H1 (cell line): ENCODE data around the gene FBXL15. TPM values are rescaled to one million over a fixed set of nuclear protein-coding genes. Genes with fewer than 3 reads are reported as not detected.

ENCODE experiments used
- BCL11A ChIP-seq, 2 experiments: IDR thresholded peaks; one replicate each; pipeline ENCODE4 v1.6.1; 2011; ENCODE audit warnings: low read depth in 2 of 2, low read length in 2 of 2, mild to moderate bottlenecking in 2 of 2
- CTCF ChIP-seq, 3 experiments: IDR thresholded peaks; 1 replicate in 2 of 3; 2 replicates in 1 of 3; pipeline versions ENCODE4 v1.5.1 to v1.6.1; 2011; ENCODE audit warnings: low read length in 3 of 3, mild to moderate bottlenecking in 3 of 3, inconsistent platforms in 2 of 3, low read depth in 1 of 3, moderate library complexity in 1 of 3; ENCODE audit not compliant: insufficient read depth in 1 of 3; ENCODE audit errors: control extremely low read depth in 1 of 3
- GABPA ChIP-seq: IDR thresholded peaks from 2 replicates; pipeline ENCODE4 v1.6.1; 2011; ENCODE audit warnings: mild to moderate bottlenecking, low read length, moderate library complexity, borderline replicate concordance; ENCODE audit not compliant: insufficient read depth
- GTF2F1 ChIP-seq: IDR thresholded peaks from 2 replicates; pipeline ENCODE4 v1.6.1; 2012; ENCODE audit warnings: low read depth, low read length, improper control_type of control experiment, borderline replicate concordance
- KDM1A ChIP-seq: fragments of 200-600, 300-600 bp; sonication (generic); IDR thresholded peaks from 2 replicates; pipeline ENCODE4 v1.7.1; 2016; ENCODE audit warnings: mild to moderate bottlenecking, low read length, borderline replicate concordance
- KDM4A ChIP-seq: IDR thresholded peaks from one replicate; pipeline ENCODE4 v1.7.1; 2012; ENCODE audit warnings: low read depth, mild to moderate bottlenecking, moderate library complexity, low read length, inconsistent platforms; ENCODE audit not compliant: severe bottlenecking
- RAD21 ChIP-seq, 2 experiments: IDR thresholded peaks in 1 of 2; conservative IDR thresholded peaks in 1 of 2; 2 replicates each; pipeline ENCODE4 v1.6.1; 2011; ENCODE audit warnings: low read depth in 2 of 2, low read length in 2 of 2, improper control_type of control experiment in 1 of 2, inconsistent platforms in 1 of 2, mild to moderate bottlenecking in 1 of 2, moderate library complexity in 1 of 2
- SAP30 ChIP-seq: fragments of 300-600 bp; sonication (generic); IDR thresholded peaks from 2 replicates; pipeline ENCODE4 v1.7.1; 2012; ENCODE audit warnings: low read length, moderate library complexity, mild to moderate bottlenecking, inconsistent platforms; ENCODE audit not compliant: insufficient read depth, insufficient replicate concordance
- SIRT6 ChIP-seq: IDR thresholded peaks from one replicate; pipeline ENCODE4 v1.7.1; 2012; ENCODE audit warnings: low read length, inconsistent platforms
- SP4 ChIP-seq: IDR thresholded peaks from 2 replicates; pipeline ENCODE4 v1.6.1; 2012; ENCODE audit warnings: low read length, inconsistent platforms
- SUZ12 ChIP-seq: fragments of 200-600 bp; sonication (generic); IDR thresholded peaks from 2 replicates; pipeline ENCODE4 v1.6.1; 2012; ENCODE audit warnings: mild to moderate bottlenecking, inconsistent platforms, low read length, moderate library complexity, mixed read lengths
- TAF1 ChIP-seq: IDR thresholded peaks from 2 replicates; pipeline ENCODE4 v1.6.1; 2011; ENCODE audit warnings: mild to moderate bottlenecking, low read depth, low read length
- TCF12 ChIP-seq: IDR thresholded peaks from 2 replicates; pipeline ENCODE4 v1.6.1; 2011; ENCODE audit warnings: low read depth, mild to moderate bottlenecking, low read length
- polyA plus RNA-seq, 7 experiments: library from polyadenylated mRNA; depleted of rRNA in 3 of 7; stranded (reverse) in 5 of 7; unstranded in 2 of 7; fragments of >200 nt in 5 of 7; fragments of 200-250 nt in 2 of 7; gene quantifications; 1 replicate in 5 of 7; 2 replicates in 1 of 7; 4 replicates in 1 of 7; pipeline versions ENCODE4 v1.2.1 to v1.2.3, GENCODE V29; 2011 to 2013; ENCODE audit warnings: missing spikeins in 2 of 7, mixed read lengths in 2 of 7
- total RNA-seq: library from RNA; stranded (reverse); fragmentation: NEBNext Ultra II Directional; extraction: Animal tissue kit (Norgen Biotek cat#: 25700); gene quantifications from 2 replicates; pipeline ENCODE4 v1.2.1, GENCODE V29; 2021

Gene FBXL15
- total and polyA plus RNA-seq, 2 of the 8 experiments (the other 6 are each of a cell fraction or from before 2014, with no cell fraction given), result 11.3 to 22.6 TPM

GRCh38 chr10:102408728-102409603 lies 11.7 kb upstream of the FBXL15 start (continued):
- TF ChIP-seq GTF2F1, result no peak
- TF ChIP-seq SP4, result no peak
- 0 out of 2 replicates have a peak, but pooled peaks have one; percentile 21 for TF ChIP-seq TAF1
- TF ChIP-seq KDM1A, result no peak
- TF ChIP-seq SAP30, result no peak
- TF ChIP-seq BCL11A (IDR thresholded peaks at IDR 0.05; ENCODE audit: low read depth in 2 of 2, low read length in 2 of 2), result no peak
- TF ChIP-seq SUZ12, result peak; percentile 4; the same call in 1 of the 2 replicates
- TF ChIP-seq GABPA, result peak; percentile 20; the same call in 1 of the 2 replicates
- TF ChIP-seq KDM4A, result peak; percentile 63
- no peak for TF ChIP-seq SIRT6
- no peak for TF ChIP-seq TCF12
- peak in 1 of 3 experiments; percentile 6; a peak in 1 of 4 replicates for TF ChIP-seq CTCF (IDR thresholded peaks at IDR 0.05; ENCODE audit: control extremely low read depth in 1 of 3, insufficient read depth in 1 of 3, low read depth in 1 of 3, low read length in 3 of 3)
- no peak; a peak in 1 of 4 replicates for TF ChIP-seq RAD21 (IDR thresholded peaks at IDR 0.05 in 1 of 2, conservative IDR thresholded peaks at IDR 0.05 in 1 of 2; ENCODE audit: low read depth in 2 of 2, low read length in 2 of 2)
